ENCODE measurements around the gene PHF21A.

DNA sequence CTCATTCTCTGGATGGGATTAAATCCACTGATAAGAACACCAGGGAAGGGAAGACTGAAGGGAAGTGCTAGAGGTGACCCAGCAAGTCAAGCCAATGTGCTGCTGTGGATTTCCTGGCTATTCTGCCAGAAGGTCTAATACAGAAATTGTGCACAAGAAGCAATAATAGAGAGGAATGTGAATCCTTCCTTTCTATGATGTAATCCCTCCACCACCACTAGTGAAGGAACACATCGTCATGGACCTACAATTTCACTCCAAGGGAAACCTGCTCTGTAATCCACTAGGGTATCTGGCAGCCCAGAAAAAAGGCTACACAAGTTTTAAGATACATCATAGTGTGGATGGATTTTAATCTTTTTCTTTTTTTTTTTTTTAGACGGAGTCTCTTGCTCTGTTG lies 181.4 kb downstream of the PHF21A start:
- no peak for TF ChIP-seq EZH2 (IDR thresholded peaks at IDR 0.05; ENCODE audit: borderline replicate concordance, low read depth, low read length, severe bottlenecking)
- TF ChIP-seq CTCF (IDR thresholded peaks at IDR 0.05; ENCODE audit: extremely low read depth in 1 of 2, insufficient read depth in 1 of 2, low read depth in 1 of 2, low read length in 2 of 2), result no peak
- TF ChIP-seq POLR2AphosphoS5 (IDR thresholded peaks at IDR 0.05; ENCODE audit: insufficient read depth, low read depth, low read length), result no peak
- TF ChIP-seq JUN (IDR thresholded peaks at IDR 0.05; ENCODE audit: borderline replicate concordance, insufficient read depth, insufficient read length, low read depth), result no peak

Measured in endothelial cell of umbilical vein (primary cell).